DOHH2 (cell line): Measurements from ENCODE around the gene GFOD2.

Source experiments
- H3F3A ChIP-seq: fragments of 200-600 bp; sonication (generic), shearing (Covaris generic); 2 replicates; pipeline ENCODE4 v1.6.0; 2016; ENCODE audit warnings: antibody characterized with exemption, mild to moderate bottlenecking; ENCODE audit not compliant: control insufficient read depth, insufficient read depth
- H3K27ac ChIP-seq: fragments of 200-600 bp; sonication (generic); 2 replicates; pipeline ENCODE4 v1.5.1; 2014; ENCODE audit warnings: low read depth, mild to moderate bottlenecking, low read length, moderate library complexity
- H3K27me3 ChIP-seq: fragments of 200-600 bp; sonication (generic); 2 replicates; pipeline ENCODE4 v1.6.1; 2014; ENCODE audit warnings: mild to moderate bottlenecking, low read length, mixed read lengths; ENCODE audit not compliant: control insufficient read depth
- H3K36me3 ChIP-seq: fragments of 200-600 bp; sonication (generic); 2 replicates; pipeline ENCODE4 v1.6.1; 2014; ENCODE audit warnings: mild to moderate bottlenecking, low read length, moderate library complexity, mixed read lengths; ENCODE audit not compliant: control insufficient read depth
- H3K4me1 ChIP-seq: fragments of 200-600 bp; sonication (generic); 2 replicates; pipeline ENCODE4 v1.6.1; 2014; ENCODE audit warnings: mild to moderate bottlenecking, low read length, mixed read lengths; ENCODE audit not compliant: control insufficient read depth
- H3K4me2 ChIP-seq: fragments of 200-600 bp; sonication (generic); 2 replicates; pipeline ENCODE4 v1.6.0; 2014; ENCODE audit warnings: mild to moderate bottlenecking, low read length, moderate library complexity
- H3K4me3 ChIP-seq: fragments of 200-600 bp; sonication (generic); 2 replicates; pipeline ENCODE4 v1.5.1; 2014; ENCODE audit warnings: mild to moderate bottlenecking, low read length, mixed read lengths
- H3K79me2 ChIP-seq: fragments of 200-600 bp; sonication (generic); 2 replicates; pipeline ENCODE4 v1.6.1; 2014; ENCODE audit warnings: mild to moderate bottlenecking, low read length, mixed read lengths; ENCODE audit not compliant: control insufficient read depth
- H3K9me2 ChIP-seq: fragments of 200-600 bp; sonication (generic); replicated peaks from 2 replicates; pipeline ENCODE4 v1.6.1; 2014; ENCODE audit warnings: mild to moderate bottlenecking, low read length, mixed read lengths; ENCODE audit not compliant: control insufficient read depth
- H3K9me3 ChIP-seq: fragments of 200-600 bp; sonication (generic); 2 replicates; pipeline ENCODE4 v1.6.1; 2014; ENCODE audit warnings: antibody characterized with exemption, low read length, mixed read lengths; ENCODE audit not compliant: control insufficient read depth, insufficient read depth
- H4K20me1 ChIP-seq: fragments of 200-600 bp; sonication (generic); 2 replicates; pipeline ENCODE4 v1.6.0; 2014; ENCODE audit warnings: low read depth, mild to moderate bottlenecking, antibody characterized with exemption, low read length, moderate library complexity; ENCODE audit not compliant: control insufficient read depth, insufficient read depth
- CTCF ChIP-seq: fragments of 200-600 bp; sonication (generic); IDR thresholded peaks from one replicate; pipeline ENCODE4 v1.5.1; 2014; ENCODE audit warnings: antibody characterized with exemption, mild to moderate bottlenecking, low read depth, low read length; ENCODE audit not compliant: poor library complexity, severe bottlenecking
- EZH2phosphoT487 ChIP-seq: fragments of 200-600 bp; sonication (generic); IDR thresholded peaks from 2 replicates; pipeline ENCODE4 v1.6.1; 2017; ENCODE audit warnings: borderline replicate concordance, mild to moderate bottlenecking, antibody characterized with exemption, low read length, moderate library complexity, mixed read lengths

Gene GFOD2

GRCh38 chr16:67674851-67675578 lies 44.1 kb downstream of the GFOD2 start:
- Histone ChIP-seq H3K4me2 (no peak overlapping the region), H3K9me2 (no peaks in the 10 kb centered on the region), H4K20me1 (no peaks in the 10 kb centered on the region), H3K9me3 (no peaks in the 10 kb centered on the region), H3K79me2 (no peaks in the 10 kb centered on the region), H3K27me3 (no peaks in the 10 kb centered on the region), H3K4me3 (no peak overlapping the region), H3K36me3 (no peaks in the 10 kb centered on the region), H3K4me1 (peaks cover 6% of the 10 kb centered on the region), H3F3A (no peaks in the 10 kb centered on the region), H3K27ac (no peak overlapping the region)
- TF ChIP-seq CTCF (no peak), EZH2phosphoT487 (no peak)

- TF ChIP-seq EZH2phosphoT487 (no peak), CTCF (no peak)
- H3K27ac ChIP-seq, result no peak overlapping the region
- H3F3A ChIP-seq, result no peaks in the 10 kb centered on the region
- no peak overlapping the region for H3K4me3 ChIP-seq
- no peaks in the 10 kb centered on the region for H4K20me1 ChIP-seq
- H3K4me2 ChIP-seq, result no peak overlapping the region
- H3K27me3 ChIP-seq, result no peaks in the 10 kb centered on the region
- no peaks in the 10 kb centered on the region for H3K36me3 ChIP-seq
- H3K9me2 ChIP-seq, result no peaks in the 10 kb centered on the region
- no peaks in the 10 kb centered on the region for H3K79me2 ChIP-seq
- no peaks in the 10 kb centered on the region for H3K9me3 ChIP-seq
- peaks cover 16% of the 10 kb centered on the region for H3K4me1 ChIP-seq
Measured at GRCh38 chr16:67673712-67674580, 45.2 kb downstream of the GFOD2 start.

- Histone ChIP-seq H3K27me3 (no peaks in the 10 kb centered on the region), H3K79me2 (no peaks in the 10 kb centered on the region), H4K20me1 (no peaks in the 10 kb centered on the region), H3K27ac (no peak overlapping the region), H3K36me3 (no peaks in the 10 kb centered on the region), H3K4me1 (peaks cover 25% of the 10 kb centered on the region), H3K9me3 (no peaks in the 10 kb centered on the region), H3K9me2 (no peaks in the 10 kb centered on the region), H3K4me2 (no peak overlapping the region), H3F3A (0 out of 2 replicates have a peak, but pooled peaks cover 2% of the 10 kb centered on the region), H3K4me3 (no peak overlapping the region)
- TF ChIP-seq CTCF (peak; percentile 88), EZH2phosphoT487 (no peak)
Measured at GRCh38 chr16:67672739-67673662, 46.1 kb downstream of the GFOD2 start.
